Hepatocyte (in vitro differentiated cells): Measurements from ENCODE around the gene HSD17B2.

Experiments
- CTCF ChIP-seq: fragments of 200-600 bp; sonication (generic); IDR thresholded peaks from 2 replicates; pipeline ENCODE4 v1.5.1; 2016; ENCODE audit warnings: antibody characterized with exemption, mild to moderate bottlenecking; ENCODE audit not compliant: poor library complexity
- EZH2phosphoT487 ChIP-seq: fragments of 200-600 bp; sonication (generic); IDR thresholded peaks from one replicate; pipeline ENCODE4 v1.6.1; 2018; ENCODE audit warnings: antibody characterized with exemption, mild to moderate bottlenecking, low read depth, moderate library complexity; ENCODE audit not compliant: unreplicated experiment, severe bottlenecking

DNA sequence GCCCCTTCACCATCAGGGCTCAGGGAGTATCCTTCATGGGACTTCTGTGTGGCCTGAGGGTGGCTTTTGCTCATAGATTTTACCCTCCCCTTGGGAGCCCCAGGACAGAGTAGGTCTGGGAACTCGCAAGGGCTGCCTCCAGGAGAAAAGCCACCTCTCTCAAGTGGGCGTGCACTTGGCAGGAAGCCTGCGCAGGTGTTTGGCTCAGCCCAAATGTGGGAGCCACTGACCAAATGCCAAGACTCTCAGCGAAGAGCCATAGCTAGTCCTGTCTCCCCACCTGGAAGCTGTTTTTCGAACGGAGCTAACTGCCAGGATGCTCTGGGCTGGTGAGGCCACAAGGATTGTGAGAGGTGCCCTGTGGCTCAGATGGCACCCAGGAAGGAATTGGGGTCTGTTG is 2.0 kb upstream of the HSD17B2 start:
- no peak for TF ChIP-seq CTCF
- no peak for TF ChIP-seq EZH2phosphoT487
